Tibial nerve (tissue), 4 donors: ENCODE results near the gene TRIM49C.
"Not testable (repeated sequence)": the region's sequence is repeated elsewhere in the genome, so short reads cannot be mapped to it uniquely, and the experiment has no call there.

ENCODE experiments used
- CTCF ChIP-seq, 5 experiments: fragments of 200-600 bp in 3 of 5; fragments of 450-650 bp in 2 of 5; sonication (generic) in 3 of 5; IDR thresholded peaks; one replicate each; pipeline ENCODE4 v1.5.1; 2016 to 2019; ENCODE audit warnings: antibody characterized with exemption in 5 of 5, mild to moderate bottlenecking in 3 of 5, moderate library complexity in 2 of 5
- EP300 ChIP-seq, 2 donors: sonication (generic); formaldehyde crosslinking; IDR thresholded peaks; one replicate each; pipeline ENCODE4 v1.6.1; 2017; ENCODE audit warnings: antibody characterized with exemption in 2 of 2, mild to moderate bottlenecking in 1 of 2
- POLR2A ChIP-seq, 2 donors: fragments of 450-650 bp; IDR thresholded peaks; one replicate each; pipeline ENCODE4 v1.6.1; 2017; ENCODE audit warnings: antibody characterized with exemption in 2 of 2, mild to moderate bottlenecking in 2 of 2, moderate library complexity in 2 of 2

- not testable (repeated sequence) for TF ChIP-seq POLR2A, CTCF, EP300 (IDR thresholded peaks at IDR 0.05)
Measured at GRCh38 chr11:90053545-90053944, 22.6 kb downstream of the TRIM49C start.
